GM21390 (cell line): ENCODE measurements around the gene LAPTM5.

Source experiments
- ATAC-seq: cut with Tn5 transposase; IDR thresholded peaks from one replicate; pipeline ENCODE4 v1.9.1; 2021; ENCODE audit not compliant: unreplicated experiment

LAPTM5 gene

GRCh38 chr1:30718636-30719405 lies 38.8 kb downstream of the LAPTM5 start:
- ATAC-seq, result peak; percentile 45

GRCh38 chr1:30718091-30718635 lies 39.4 kb downstream of the LAPTM5 start:
- ATAC-seq, result peak; percentile 86

GRCh38 chr1:30716646-30717045 lies 40.9 kb downstream of the LAPTM5 start:
- no peak for ATAC-seq

- no peak for ATAC-seq
Measured at GRCh38 chr1:30715886-30716285, 41.7 kb downstream of the LAPTM5 start.

GRCh38 chr1:30715216-30715615 lies 42.4 kb downstream of the LAPTM5 start:
- no peak for ATAC-seq

- no peak for ATAC-seq
Measured at GRCh38 chr1:30714536-30715090, 43.0 kb downstream of the LAPTM5 start.

- no peak for ATAC-seq
Measured at GRCh38 chr1:30714025-30714424, 43.5 kb downstream of the LAPTM5 start.

- ATAC-seq, result no peak
Measured at GRCh38 chr1:30713311-30713710, 44.3 kb downstream of the LAPTM5 start.

- no peak for ATAC-seq
Measured at GRCh38 chr1:30712583-30712982, 45.0 kb downstream of the LAPTM5 start.

GRCh38 chr1:30710407-30710806 lies 47.2 kb downstream of the LAPTM5 start:
- no peak for ATAC-seq

GRCh38 chr1:30708361-30708728 lies 49.2 kb downstream of the LAPTM5 start:
- ATAC-seq, result no peak

GRCh38 chr1:30707412-30708360 lies 49.9 kb downstream of the LAPTM5 start:
- no peak for ATAC-seq

GRCh38 chr1:30706528-30706927 lies 51.0 kb downstream of the LAPTM5 start:
- ATAC-seq, result no peak

GRCh38 chr1:30705698-30706097 lies 51.9 kb downstream of the LAPTM5 start:
- no peak for ATAC-seq

GRCh38 chr1:30704765-30705509 lies 52.6 kb downstream of the LAPTM5 start:
- ATAC-seq, result no peak

GRCh38 chr1:30704271-30704670 lies 53.3 kb downstream of the LAPTM5 start:
- ATAC-seq, result no peak

GRCh38 chr1:30702823-30703222 lies 54.8 kb downstream of the LAPTM5 start:
- ATAC-seq, result no peak

- ATAC-seq, result no peak
Measured at GRCh38 chr1:30701258-30701633, 56.3 kb downstream of the LAPTM5 start.

- no peak for ATAC-seq
Measured at GRCh38 chr1:30700528-30701257, 56.9 kb downstream of the LAPTM5 start.

- ATAC-seq, result no peak
Measured at GRCh38 chr1:30699762-30700161, 57.8 kb downstream of the LAPTM5 start.
